Activated T-cell treated with anti-CD3 and anti-CD28 coated beads for 24 hours (primary cell): Measurements from ENCODE around the gene PRMT1.

Experiments
- DNase-seq: peaks from one replicate; pipeline ENCODE4 v3.0.0-alpha.2; 2020; ENCODE audit warnings: low read depth

Gene PRMT1

GRCh38 chr19:49651029-49651819, 25.8 kb upstream of the PRMT1 start:
- no peak for DNase-seq

GRCh38 chr19:49651820-49652550, 25.1 kb upstream of the PRMT1 start:
- DNase-seq = no peak

- no peak for DNase-seq
These were observed 24.3 kb upstream of the PRMT1 start for GRCh38 chr19:49652551-49653465.

- no peak for DNase-seq
These were observed 23.6 kb upstream of the PRMT1 start for GRCh38 chr19:49653466-49653806.

GRCh38 chr19:49654581-49654980, 22.5 kb upstream of the PRMT1 start:
- no peak for DNase-seq

GRCh38 chr19:49655570-49656455, 21.3 kb upstream of the PRMT1 start:
- no peak for DNase-seq

GRCh38 chr19:49656456-49657109, 20.5 kb upstream of the PRMT1 start:
- DNase-seq = no peak

- DNase-seq = no peak
These were observed 19.5 kb upstream of the PRMT1 start for GRCh38 chr19:49657493-49658138.

GRCh38 chr19:49658139-49658517, 18.9 kb upstream of the PRMT1 start:
- DNase-seq = no peak

GRCh38 chr19:49658566-49659442, 18.3 kb upstream of the PRMT1 start:
- DNase-seq = no peak

GRCh38 chr19:49660338-49660961, 16.6 kb upstream of the PRMT1 start:
- no peak for DNase-seq

- no peak for DNase-seq
These were observed 15.1 kb upstream of the PRMT1 start for GRCh38 chr19:49662011-49662410.

- no peak for DNase-seq
These were observed 13.8 kb upstream of the PRMT1 start for GRCh38 chr19:49663224-49663623.

- DNase-seq = peak; percentile 87
These were observed 12.7 kb upstream of the PRMT1 start for GRCh38 chr19:49664171-49665035.

GRCh38 chr19:49665036-49665350, 12.1 kb upstream of the PRMT1 start:
- DNase-seq = no peak

GRCh38 chr19:49665351-49666119, 11.5 kb upstream of the PRMT1 start, which contains the start of the genes BCL2L12 and IRF3:
Gene BCL2L12 (plus strand): TSS chr19:49665933. CDS start chr19:49666693, 760 bp downstream.
Gene IRF3 (minus strand): TSS chr19:49665857. CDS start chr19:49664838, 1,019 bp downstream.
- DNase-seq = peak; percentile 99

- DNase-seq = no peak
These were observed 11.0 kb upstream of the PRMT1 start for GRCh38 chr19:49666120-49666444.
